Head of caudate nucleus (tissue), 42 donors: ENCODE data around the gene RNF126.
"Not testable (repeated sequence)": the region's sequence is repeated elsewhere in the genome, so short reads cannot be mapped to it uniquely, and the experiment has no call there.

Experiments used
- DNase-seq, 42 donors: peaks; one replicate each; pipeline versions ENCODE4 v3.0.0 to v3.0.0-alpha.2; 2020 to 2021; ENCODE audit warnings: mixed read lengths in 7 of 42
- intact Hi-C: fragments of 100-400 bp; cut with DNase I; formaldehyde crosslinking; loops from one replicate; pipeline ENCODE4 v1.15.0; 2022

The RNF126 gene

GRCh38 chr19:608155-609003 is 54.6 kb downstream of the RNF126 start:
- intact Hi-C loops, result no loop called here
- DNase-seq, result no peak

GRCh38 chr19:607301-608154 is 55.5 kb downstream of the RNF126 start:
- peak in 32 of 42 donors; percentile 36 to 86 (median 59) for DNase-seq
- intact Hi-C loops, result no loop called here

GRCh38 chr19:605061-605971 is 57.7 kb downstream of the RNF126 start:
- intact Hi-C loops, DNase-seq: not testable (repeated sequence)

- no peak for DNase-seq
- intact Hi-C loops, result no loop called here
These were observed 58.7 kb downstream of the RNF126 start for GRCh38 chr19:604355-604754.

- intact Hi-C loops, DNase-seq: not testable (repeated sequence)
These were observed 59.2 kb downstream of the RNF126 start for GRCh38 chr19:603779-604178.

GRCh38 chr19:603302-603639 is 59.7 kb downstream of the RNF126 start:
- DNase-seq, intact Hi-C loops: not testable (repeated sequence)

GRCh38 chr19:602391-603301 is 60.4 kb downstream of the RNF126 start:
- no peak for DNase-seq
- intact Hi-C loops, result no loop called here

GRCh38 chr19:601790-602189 is 61.2 kb downstream of the RNF126 start:
- intact Hi-C loops, result no loop called here

GRCh38 chr19:601310-601709 is 61.7 kb downstream of the RNF126 start:
- no peak for DNase-seq
- intact Hi-C loops, result no loop called here

More at GRCh38 chr19:601790-602189, 61.2 kb downstream of the RNF126 start:
- DNase-seq, result no peak
